ENCODE measurements around the gene CTBP2. TPM values are rescaled to one million over a fixed set of nuclear protein-coding genes. Genes with fewer than 3 reads are reported as not detected.

Gene CTBP2
- total RNA-seq, 1 donor from 2014 or later, result 46.9 TPM

- ATAC-seq (no peak), DNase-seq (ENCODE audit: low spot score) (no peak)
- intact Hi-C loops (cut with DNase I), result no loop called here
Measured at GRCh38 chr10:125116041-125116649, 44.2 kb downstream of the CTBP2 start.

GRCh38 chr10:125115409-125115808 lies 45.0 kb downstream of the CTBP2 start:
- intact Hi-C loops (cut with DNase I), result no loop called here
- DNase-seq (ENCODE audit: low spot score), result no peak
- ATAC-seq, result no peak

GRCh38 chr10:125114761-125115391 lies 45.5 kb downstream of the CTBP2 start:
- intact Hi-C loops (cut with DNase I), result no loop called here
- ATAC-seq (no peak), DNase-seq (ENCODE audit: low spot score) (no peak)

- peak; percentile 82 for ATAC-seq
- no peak for DNase-seq (ENCODE audit: low spot score)
- intact Hi-C loops (cut with DNase I), result no loop called here
Measured at GRCh38 chr10:125113691-125114371, 46.5 kb downstream of the CTBP2 start.

GRCh38 chr10:125112697-125113494 lies 47.5 kb downstream of the CTBP2 start:
- intact Hi-C loops (cut with DNase I), result no loop called here
- DNase-seq (ENCODE audit: low spot score) (no peak), ATAC-seq (no peak)

- intact Hi-C loops (cut with DNase I), result no loop called here
- DNase-seq (ENCODE audit: low spot score) (no peak), ATAC-seq (no peak)
Measured at GRCh38 chr10:125111118-125111727, 49.1 kb downstream of the CTBP2 start.

- ATAC-seq, result no peak
- intact Hi-C loops (cut with DNase I), result no loop called here
- DNase-seq (ENCODE audit: low spot score), result no peak
Measured at GRCh38 chr10:125107965-125108580, 52.3 kb downstream of the CTBP2 start.

- ATAC-seq (no peak), DNase-seq (ENCODE audit: low spot score) (peak; percentile 19)
- intact Hi-C loops (cut with DNase I), result no loop called here
Measured at GRCh38 chr10:125107166-125107949, 53.0 kb downstream of the CTBP2 start.

GRCh38 chr10:125106586-125106985 lies 53.8 kb downstream of the CTBP2 start:
- no peak for ATAC-seq
- DNase-seq (ENCODE audit: low spot score), result peak; percentile 38
- intact Hi-C loops (cut with DNase I), result no loop called here

- ATAC-seq (no peak), DNase-seq (ENCODE audit: low spot score) (peak; percentile 27)
- intact Hi-C loops (cut with DNase I), result no loop called here
Measured at GRCh38 chr10:125105706-125106255, 54.6 kb downstream of the CTBP2 start.

GRCh38 chr10:125105155-125105554 lies 55.2 kb downstream of the CTBP2 start:
- DNase-seq (ENCODE audit: low spot score) (no peak), ATAC-seq (no peak)
- intact Hi-C loops (cut with DNase I), result no loop called here

- no peak for DNase-seq (ENCODE audit: low spot score)
- ATAC-seq, result no peak
- intact Hi-C loops (cut with DNase I), result no loop called here
Measured at GRCh38 chr10:125104559-125104958, 55.8 kb downstream of the CTBP2 start.

- no peak for DNase-seq (ENCODE audit: low spot score)
- intact Hi-C loops (cut with DNase I), result no loop called here
- ATAC-seq, result no peak
Measured at GRCh38 chr10:125103924-125104323, 56.4 kb downstream of the CTBP2 start.

- DNase-seq (ENCODE audit: low spot score) (no peak), ATAC-seq (no peak)
- intact Hi-C loops (cut with DNase I), result no loop called here
Measured at GRCh38 chr10:125103466-125103865, 56.9 kb downstream of the CTBP2 start.

- no peak for DNase-seq (ENCODE audit: low spot score)
- intact Hi-C loops (cut with DNase I), result no loop called here
- ATAC-seq, result no peak
Measured at GRCh38 chr10:125102821-125103220, 57.5 kb downstream of the CTBP2 start.

GRCh38 chr10:125102246-125102645 lies 58.1 kb downstream of the CTBP2 start:
- intact Hi-C loops (cut with DNase I), result no loop called here
- no peak for DNase-seq (ENCODE audit: low spot score)
- no peak for ATAC-seq

GRCh38 chr10:125101581-125101980 lies 58.8 kb downstream of the CTBP2 start:
- ATAC-seq (no peak), DNase-seq (ENCODE audit: low spot score) (no peak)
- intact Hi-C loops (cut with DNase I), result no loop called here

- intact Hi-C loops (cut with DNase I), result no loop called here
- no peak for ATAC-seq
- DNase-seq (ENCODE audit: low spot score), result no peak
Measured at GRCh38 chr10:125101049-125101448, 59.3 kb downstream of the CTBP2 start.

Measured in sciatic nerve (tissue), 2 donors.